ENCODE measurements around the gene PPP1R10.

PPP1R10 gene

GRCh38 chr6:30645989-30646388, 28.9 kb upstream of the PPP1R10 start:
- Histone ChIP-seq H3K9ac (ENCODE audit: low read length) (no peak overlapping the region), H3K27me3 (ENCODE audit: control insufficient read depth, insufficient read depth, low read length) (no peaks in the 10 kb centered on the region), H3K4me3 (ENCODE audit: low read length) (no peak overlapping the region), H3K27ac (ENCODE audit: low read depth, low read length) (no peak overlapping the region), H3K36me3 (ENCODE audit: control insufficient read depth, insufficient read depth, low read length) (peaks cover 11% of the 10 kb centered on the region), H3K4me1 (ENCODE audit: control insufficient read depth, insufficient read depth, low read length) (peaks cover 5% of the 10 kb centered on the region)

- Histone ChIP-seq H3K36me3 (ENCODE audit: control insufficient read depth, insufficient read depth, low read length) (peaks cover 20% of the 10 kb centered on the region), H3K27me3 (ENCODE audit: control insufficient read depth, insufficient read depth, low read length) (no peaks in the 10 kb centered on the region), H3K27ac (ENCODE audit: low read depth, low read length) (no peak overlapping the region), H3K9ac (ENCODE audit: low read length) (no peak overlapping the region), H3K4me3 (ENCODE audit: low read length) (no peak overlapping the region), H3K4me1 (ENCODE audit: control insufficient read depth, insufficient read depth, low read length) (peaks cover 5% of the 10 kb centered on the region)
Observed at GRCh38 chr6:30644769-30645168, 27.7 kb upstream of the PPP1R10 start.

- H3K9ac ChIP-seq (ENCODE audit: low read length) = no peak overlapping the region
- H3K4me1 ChIP-seq (ENCODE audit: control insufficient read depth, insufficient read depth, low read length) = peaks cover 5% of the 10 kb centered on the region
- peaks cover 20% of the 10 kb centered on the region for H3K36me3 ChIP-seq (ENCODE audit: control insufficient read depth, insufficient read depth, low read length)
- no peak overlapping the region for H3K27ac ChIP-seq (ENCODE audit: low read depth, low read length)
- no peak overlapping the region for H3K4me3 ChIP-seq (ENCODE audit: low read length)
- no peaks in the 10 kb centered on the region for H3K27me3 ChIP-seq (ENCODE audit: control insufficient read depth, insufficient read depth, low read length)
Observed at GRCh38 chr6:30643656-30644055, 26.6 kb upstream of the PPP1R10 start.

- Histone ChIP-seq H3K27me3 (ENCODE audit: control insufficient read depth, insufficient read depth, low read length) (no peaks in the 10 kb centered on the region), H3K4me3 (ENCODE audit: low read length) (no peak overlapping the region), H3K9ac (ENCODE audit: low read length) (no peak overlapping the region), H3K27ac (ENCODE audit: low read depth, low read length) (no peak overlapping the region), H3K36me3 (ENCODE audit: control insufficient read depth, insufficient read depth, low read length) (peaks cover 20% of the 10 kb centered on the region), H3K4me1 (ENCODE audit: control insufficient read depth, insufficient read depth, low read length) (no peaks in the 10 kb centered on the region)
Observed at GRCh38 chr6:30641048-30641447, 24.0 kb upstream of the PPP1R10 start.

GRCh38 chr6:30640481-30640880, 23.4 kb upstream of the PPP1R10 start:
- no peaks in the 10 kb centered on the region for H3K27me3 ChIP-seq (ENCODE audit: control insufficient read depth, insufficient read depth, low read length)
- H3K9ac ChIP-seq (ENCODE audit: low read length) = no peak overlapping the region
- no peak overlapping the region for H3K27ac ChIP-seq (ENCODE audit: low read depth, low read length)
- no peak overlapping the region for H3K4me3 ChIP-seq (ENCODE audit: low read length)
- peaks cover 18% of the 10 kb centered on the region for H3K36me3 ChIP-seq (ENCODE audit: control insufficient read depth, insufficient read depth, low read length)
- no peaks in the 10 kb centered on the region for H3K4me1 ChIP-seq (ENCODE audit: control insufficient read depth, insufficient read depth, low read length)

- H3K27me3 ChIP-seq (ENCODE audit: control insufficient read depth, insufficient read depth, low read length) = no peaks in the 10 kb centered on the region
- H3K36me3 ChIP-seq (ENCODE audit: control insufficient read depth, insufficient read depth, low read length) = peaks cover 11% of the 10 kb centered on the region
- H3K4me3 ChIP-seq (ENCODE audit: low read length) = no peak overlapping the region
- H3K27ac ChIP-seq (ENCODE audit: low read depth, low read length) = no peak overlapping the region
- no peaks in the 10 kb centered on the region for H3K4me1 ChIP-seq (ENCODE audit: control insufficient read depth, insufficient read depth, low read length)
- no peak overlapping the region for H3K9ac ChIP-seq (ENCODE audit: low read length)
Observed at GRCh38 chr6:30635834-30636233, 18.8 kb upstream of the PPP1R10 start.

DNA sequence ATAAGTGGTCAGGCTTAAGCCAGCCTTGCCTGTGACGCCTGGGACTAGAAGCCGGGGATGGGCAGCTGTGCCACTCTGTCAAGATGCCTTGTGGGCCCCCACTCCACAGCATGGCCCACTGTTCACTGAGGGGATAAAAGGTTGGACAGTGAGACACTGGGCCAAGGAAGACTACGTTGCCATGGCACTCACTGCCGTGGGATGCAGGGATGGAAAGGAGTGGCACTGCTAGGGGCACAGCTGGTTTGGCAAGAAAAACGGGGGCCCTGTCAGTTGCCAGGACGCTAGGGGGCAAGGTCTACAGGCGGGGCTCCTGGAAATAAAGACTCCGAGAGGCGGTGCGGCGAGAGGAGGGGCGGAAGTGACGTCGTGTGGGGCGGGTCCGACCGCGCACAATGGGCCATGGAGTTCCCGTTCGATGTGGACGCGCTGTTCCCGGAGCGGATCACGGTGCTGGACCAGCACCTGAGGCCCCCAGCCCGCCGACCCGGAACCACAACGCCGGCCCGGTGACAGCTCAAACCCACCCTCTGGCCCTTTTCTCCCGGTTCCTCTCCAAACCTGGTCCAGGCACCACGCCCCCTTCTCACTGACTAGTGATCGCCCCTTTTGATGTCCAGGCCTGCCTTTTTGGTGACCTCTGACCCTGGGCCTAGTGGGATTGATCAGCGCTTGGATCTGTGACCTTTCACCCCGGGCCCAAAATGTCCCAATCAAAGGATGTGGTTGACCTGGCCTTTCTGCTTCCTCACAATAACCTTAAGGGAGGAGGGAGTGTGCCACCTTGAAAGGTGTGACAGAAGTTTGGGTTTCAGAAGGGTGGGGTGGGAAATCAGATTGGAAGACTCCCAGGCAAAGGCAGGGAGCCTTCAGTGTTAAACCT, 9.7 kb upstream of the PPP1R10 start, which contains the start of gene ATAT1:
ATAT1 (plus strand) TSS at position 391 of the 883 bp plus-strand sequence.
- Histone ChIP-seq H3K27me3 (ENCODE audit: control insufficient read depth, insufficient read depth, low read length) (no peaks in the 10 kb centered on the region), H3K4me3 (ENCODE audit: low read length) (peak within 1 kb of the TSS; percentile 82), H3K9ac (ENCODE audit: low read length) (peak within 1 kb of the TSS; percentile 69), H3K27ac (ENCODE audit: low read depth, low read length) (peak within 1 kb of the TSS; percentile 92), H3K36me3 (ENCODE audit: control insufficient read depth, insufficient read depth, low read length) (peaks cover 24% of the 10 kb centered on the region), H3K4me1 (ENCODE audit: control insufficient read depth, insufficient read depth, low read length) (peaks cover 9% of the 10 kb centered on the region)

DNA sequence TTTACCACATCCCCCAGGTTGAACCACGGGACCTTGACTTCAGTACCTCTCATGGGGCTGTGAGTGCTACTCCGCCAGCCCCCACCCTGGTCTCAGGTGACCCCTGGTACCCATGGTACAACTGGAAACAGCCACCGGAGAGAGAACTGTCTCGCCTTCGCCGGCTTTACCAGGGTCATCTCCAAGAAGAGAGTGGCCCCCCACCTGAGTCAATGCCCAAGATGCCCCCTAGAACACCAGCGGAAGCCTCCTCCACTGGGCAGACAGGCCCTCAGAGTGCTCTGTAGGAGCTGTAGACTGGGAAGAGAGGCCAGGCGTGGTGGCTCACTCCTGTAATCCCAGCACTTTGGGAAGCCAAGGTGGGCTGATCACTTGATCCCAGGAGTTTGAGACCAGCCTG, 8.5 kb upstream of the PPP1R10 start:
- no peaks in the 10 kb centered on the region for H3K27me3 ChIP-seq (ENCODE audit: control insufficient read depth, insufficient read depth, low read length)
- no peak overlapping the region for H3K4me3 ChIP-seq (ENCODE audit: low read length)
- no peak overlapping the region for H3K27ac ChIP-seq (ENCODE audit: low read depth, low read length)
- H3K36me3 ChIP-seq (ENCODE audit: control insufficient read depth, insufficient read depth, low read length) = peaks cover 21% of the 10 kb centered on the region
- H3K9ac ChIP-seq (ENCODE audit: low read length) = no peak overlapping the region
- peaks cover 9% of the 10 kb centered on the region for H3K4me1 ChIP-seq (ENCODE audit: control insufficient read depth, insufficient read depth, low read length)

DNA sequence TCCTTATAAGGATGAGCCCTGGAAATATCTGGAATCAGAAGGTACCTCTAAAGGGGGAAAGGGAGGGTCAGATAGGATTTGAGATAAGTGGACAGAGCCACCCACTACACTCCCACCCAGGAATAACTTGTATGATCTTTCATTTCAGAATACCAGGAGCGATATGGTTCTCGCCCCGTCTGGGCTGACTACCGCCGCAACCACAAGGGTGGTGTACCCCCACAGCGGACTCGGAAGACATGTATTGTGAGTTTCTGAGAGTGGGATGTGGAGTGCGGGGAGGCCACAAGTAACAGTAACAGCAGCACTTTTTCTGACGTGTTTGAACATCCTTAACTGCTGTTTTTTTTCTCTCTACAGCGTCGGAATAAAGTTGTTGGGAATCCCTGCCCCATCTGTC, 2.5 kb upstream of the PPP1R10 start:
- no peak overlapping the region for H3K27ac ChIP-seq (ENCODE audit: low read depth, low read length)
- no peak overlapping the region for H3K9ac ChIP-seq (ENCODE audit: low read length)

DNA sequence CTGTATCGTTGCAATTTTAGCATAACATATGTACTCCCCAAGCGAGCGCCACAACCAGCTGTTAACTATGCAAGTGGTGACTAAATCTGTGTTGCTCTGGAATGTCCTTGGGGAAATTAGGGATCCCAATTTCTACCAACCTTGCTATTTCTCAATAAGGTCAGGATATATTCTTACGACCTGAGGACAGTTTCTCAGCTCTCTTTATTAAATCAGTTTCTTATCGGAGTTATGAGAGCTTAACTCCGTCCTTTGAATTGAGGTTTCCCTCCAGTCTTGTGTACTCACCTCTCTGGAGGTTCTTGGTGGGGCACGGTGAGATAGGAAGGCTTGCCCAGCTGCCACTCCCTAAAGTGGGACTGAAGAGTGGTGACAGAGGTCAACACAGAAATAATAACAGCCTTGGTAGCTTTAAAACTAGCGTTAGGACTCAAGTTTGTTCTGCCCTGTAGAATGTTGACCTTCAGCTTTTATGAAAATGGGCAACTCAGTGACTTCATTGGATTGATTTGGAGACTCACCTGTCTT, 1.3 kb upstream of the PPP1R10 start:
- Histone ChIP-seq H3K9ac (ENCODE audit: low read length) (peak overlapping the region; percentile 68), H3K27ac (ENCODE audit: low read depth, low read length) (peak overlapping the region; percentile 98), H3K27me3 (ENCODE audit: control insufficient read depth, insufficient read depth, low read length) (no peaks in the 10 kb centered on the region), H3K36me3 (ENCODE audit: control insufficient read depth, insufficient read depth, low read length) (peaks cover 25% of the 10 kb centered on the region), H3K4me1 (ENCODE audit: control insufficient read depth, insufficient read depth, low read length) (peaks cover 20% of the 10 kb centered on the region), H3K4me3 (ENCODE audit: low read length) (peak overlapping the region; percentile 91)

More for the DNA sequence above, 2.5 kb upstream of the PPP1R10 start:
- no peak overlapping the region for H3K4me3 ChIP-seq (ENCODE audit: low read length)
- H3K36me3 ChIP-seq (ENCODE audit: control insufficient read depth, insufficient read depth, low read length) = peaks cover 27% of the 10 kb centered on the region
- H3K4me1 ChIP-seq (ENCODE audit: control insufficient read depth, insufficient read depth, low read length) = peaks cover 9% of the 10 kb centered on the region
- no peaks in the 10 kb centered on the region for H3K27me3 ChIP-seq (ENCODE audit: control insufficient read depth, insufficient read depth, low read length)

DNA sequence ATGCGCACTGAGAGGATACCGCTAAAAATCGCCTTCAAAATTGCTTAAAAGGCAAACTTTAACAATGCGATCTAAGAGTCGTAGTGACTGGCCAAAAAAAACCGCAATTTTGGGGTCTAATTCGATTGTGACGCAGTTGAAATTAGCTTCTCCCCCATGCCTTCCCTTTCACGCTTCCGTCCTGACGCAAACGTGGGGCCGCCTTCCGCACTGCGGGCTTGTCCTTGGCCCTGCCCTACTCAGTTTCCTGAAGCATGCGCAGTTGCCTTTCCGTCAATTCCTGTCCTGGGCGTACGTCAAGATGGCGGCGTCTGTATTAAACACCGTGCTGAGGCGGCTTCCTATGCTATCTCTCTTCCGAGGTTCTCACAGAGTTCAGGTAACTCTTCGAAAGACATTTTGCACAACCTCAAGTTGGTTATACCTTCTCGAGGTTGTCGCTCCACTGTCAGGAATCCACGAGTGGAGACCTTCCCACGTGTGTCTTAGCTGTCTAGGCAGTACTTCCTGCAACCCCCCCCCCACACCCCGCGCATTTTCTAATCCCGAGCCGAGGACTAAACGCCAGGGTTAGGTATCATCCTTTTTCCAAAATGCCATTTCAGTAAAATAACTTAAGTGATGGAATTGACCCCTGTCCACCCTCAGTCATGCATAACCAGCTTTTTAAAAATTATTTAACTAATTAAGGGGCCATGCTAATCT, 674 bp upstream of the PPP1R10 start, which contains the start of gene MRPS18B:
MRPS18B (plus strand) TSS at position 276 of the 705 bp plus-strand sequence; CDS start at position 302, 26 bp downstream.
- Histone ChIP-seq H3K27ac (ENCODE audit: low read depth, low read length) (peak within 1 kb of the TSS; percentile 98), H3K4me1 (ENCODE audit: control insufficient read depth, insufficient read depth, low read length) (peaks cover 23% of the 10 kb centered on the region), H3K9ac (ENCODE audit: low read length) (peak within 1 kb of the TSS; percentile 95), H3K27me3 (ENCODE audit: control insufficient read depth, insufficient read depth, low read length) (no peaks in the 10 kb centered on the region), H3K4me3 (ENCODE audit: low read length) (peak within 1 kb of the TSS; percentile 91), H3K36me3 (ENCODE audit: control insufficient read depth, insufficient read depth, low read length) (peaks cover 21% of the 10 kb centered on the region)

Data from rectal smooth muscle tissue (tissue), 1 donor.